Suprapubic skin (tissue), 4 donors: ENCODE data around the gene MTURN.

Experiments used
- POLR2A ChIP-seq, 2 donors: fragments of 450-650 bp; IDR thresholded peaks; one replicate each; pipeline ENCODE4 v1.6.1; 2017; ENCODE audit warnings: antibody characterized with exemption in 2 of 2, mild to moderate bottlenecking in 2 of 2, moderate library complexity in 2 of 2
- POLR2AphosphoS5 ChIP-seq, 3 donors: sonication (generic); formaldehyde crosslinking; IDR thresholded peaks; one replicate each; pipeline ENCODE4 v1.6.1; 2017; ENCODE audit warnings: antibody characterized with exemption in 3 of 3
- TF ChIP-seq, protein P1 (sequence below), 2 donors: fragments of 200-600 bp in 1 of 2; fragments of 450-650 bp in 1 of 2; sonication (generic) in 1 of 2; IDR thresholded peaks; one replicate each; pipeline ENCODE4 v1.5.1; 2016 to 2019; ENCODE audit warnings: antibody characterized with exemption in 2 of 2, mild to moderate bottlenecking in 1 of 2, moderate library complexity in 1 of 2

DNA sequence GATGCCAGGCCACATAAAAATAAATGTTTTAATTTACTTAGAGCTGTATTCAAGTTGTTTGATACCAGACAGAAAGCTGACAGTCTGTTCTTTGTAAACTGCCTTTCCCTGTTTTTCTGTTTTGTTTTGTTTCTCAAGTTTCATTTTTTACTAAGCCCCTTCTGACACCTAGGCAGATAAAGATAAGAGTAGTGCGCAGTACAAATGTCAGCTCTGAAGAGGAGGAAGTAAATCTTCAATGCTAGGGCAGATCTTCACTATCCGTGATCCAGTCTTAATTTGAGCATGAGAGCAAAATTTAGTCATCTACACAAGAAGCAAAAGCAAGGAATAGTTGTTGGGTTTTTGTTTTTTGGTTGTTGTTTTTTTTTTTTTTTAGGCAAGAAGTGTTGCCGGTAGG, 27.3 kb downstream of the MTURN start:
- TF ChIP-seq, protein P1, sequence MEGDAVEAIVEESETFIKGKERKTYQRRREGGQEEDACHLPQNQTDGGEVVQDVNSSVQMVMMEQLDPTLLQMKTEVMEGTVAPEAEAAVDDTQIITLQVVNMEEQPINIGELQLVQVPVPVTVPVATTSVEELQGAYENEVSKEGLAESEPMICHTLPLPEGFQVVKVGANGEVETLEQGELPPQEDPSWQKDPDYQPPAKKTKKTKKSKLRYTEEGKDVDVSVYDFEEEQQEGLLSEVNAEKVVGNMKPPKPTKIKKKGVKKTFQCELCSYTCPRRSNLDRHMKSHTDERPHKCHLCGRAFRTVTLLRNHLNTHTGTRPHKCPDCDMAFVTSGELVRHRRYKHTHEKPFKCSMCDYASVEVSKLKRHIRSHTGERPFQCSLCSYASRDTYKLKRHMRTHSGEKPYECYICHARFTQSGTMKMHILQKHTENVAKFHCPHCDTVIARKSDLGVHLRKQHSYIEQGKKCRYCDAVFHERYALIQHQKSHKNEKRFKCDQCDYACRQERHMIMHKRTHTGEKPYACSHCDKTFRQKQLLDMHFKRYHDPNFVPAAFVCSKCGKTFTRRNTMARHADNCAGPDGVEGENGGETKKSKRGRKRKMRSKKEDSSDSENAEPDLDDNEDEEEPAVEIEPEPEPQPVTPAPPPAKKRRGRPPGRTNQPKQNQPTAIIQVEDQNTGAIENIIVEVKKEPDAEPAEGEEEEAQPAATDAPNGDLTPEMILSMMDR (IDR thresholded peaks at IDR 0.05) = no peak
- TF ChIP-seq POLR2A (IDR thresholded peaks at IDR 0.05) (no peak), POLR2AphosphoS5 (IDR thresholded peaks at IDR 0.05) (no peak)
